MM.1S (cell line): Measurements from ENCODE around the gene PDE4B.

Experiments used
- CTCF ChIP-seq: fragments of 300-600 bp; sonication (generic); IDR thresholded peaks from 2 replicates; pipeline ENCODE4 v1.5.1; 2016; ENCODE audit warnings: antibody characterized with exemption, low read length, mixed read lengths
- EZH2phosphoT487 ChIP-seq: fragments of 300-600 bp; sonication (generic); IDR thresholded peaks from 2 replicates; pipeline ENCODE4 v1.6.1; 2018; ENCODE audit warnings: antibody characterized with exemption, low read length

GRCh38 chr1:66295803-66296202 lies 503.1 kb downstream of the PDE4B start:
- TF ChIP-seq CTCF, result no peak
- no peak for TF ChIP-seq EZH2phosphoT487
